ENCODE measurements around the gene RIIAD1. TPM values are rescaled to one million over a fixed set of nuclear protein-coding genes. Genes with fewer than 3 reads are reported as not detected.

RIIAD1 gene
- total and polyA plus RNA-seq, 8 donors, result 0.39 to 4.0 (median 1.7) TPM; not detected in 1

DNA sequence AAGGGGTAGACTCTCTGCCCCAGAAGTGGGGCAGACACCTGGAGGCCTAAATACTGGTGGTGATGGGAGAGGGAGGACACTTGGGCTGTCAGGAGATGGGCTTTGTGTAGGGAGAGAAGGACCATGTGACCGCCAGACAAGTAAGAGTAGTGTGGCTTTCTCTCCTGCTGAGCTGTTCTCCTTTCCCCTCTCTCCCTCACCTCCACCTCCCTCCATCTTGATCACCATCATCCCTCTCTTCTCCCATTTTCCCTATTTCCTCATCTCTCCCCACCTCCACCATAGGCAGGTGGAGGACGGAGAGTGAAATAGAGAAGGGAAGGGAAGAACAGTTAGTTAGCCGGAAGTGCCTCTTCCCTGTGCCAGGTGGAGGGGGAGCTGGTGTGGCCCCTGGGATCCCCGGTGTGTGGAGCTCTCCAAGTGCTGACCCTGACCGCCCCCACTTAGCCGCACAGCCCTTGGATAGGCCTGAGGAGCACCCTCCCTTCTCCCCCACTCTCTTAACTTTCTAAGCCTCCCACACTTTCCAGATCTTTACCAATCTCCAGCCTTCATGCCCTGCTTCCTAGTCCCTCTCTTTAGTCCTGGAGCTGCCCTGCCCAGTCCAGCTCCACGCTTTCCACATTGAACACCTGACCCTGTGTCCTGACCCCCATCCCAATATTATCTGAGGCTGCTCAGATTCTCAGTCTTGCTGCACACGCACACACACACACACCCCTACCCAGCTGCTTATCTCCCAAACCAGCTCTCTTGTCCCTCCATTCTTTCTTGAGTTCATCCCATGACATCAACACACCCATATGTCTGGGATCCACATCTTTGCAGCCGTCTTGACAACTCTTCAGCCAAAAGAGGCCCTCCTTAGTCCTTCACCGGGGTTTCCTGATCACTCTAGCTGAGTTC, 6.2 kb upstream of the RIIAD1 start:
- no peaks in the 10 kb centered on the region for H3K36me3 ChIP-seq
- H3K4me3 ChIP-seq, result no peak overlapping the region
- intact Hi-C loops (cut with DNase I), result no loop called here
- TF ChIP-seq, protein P1, sequence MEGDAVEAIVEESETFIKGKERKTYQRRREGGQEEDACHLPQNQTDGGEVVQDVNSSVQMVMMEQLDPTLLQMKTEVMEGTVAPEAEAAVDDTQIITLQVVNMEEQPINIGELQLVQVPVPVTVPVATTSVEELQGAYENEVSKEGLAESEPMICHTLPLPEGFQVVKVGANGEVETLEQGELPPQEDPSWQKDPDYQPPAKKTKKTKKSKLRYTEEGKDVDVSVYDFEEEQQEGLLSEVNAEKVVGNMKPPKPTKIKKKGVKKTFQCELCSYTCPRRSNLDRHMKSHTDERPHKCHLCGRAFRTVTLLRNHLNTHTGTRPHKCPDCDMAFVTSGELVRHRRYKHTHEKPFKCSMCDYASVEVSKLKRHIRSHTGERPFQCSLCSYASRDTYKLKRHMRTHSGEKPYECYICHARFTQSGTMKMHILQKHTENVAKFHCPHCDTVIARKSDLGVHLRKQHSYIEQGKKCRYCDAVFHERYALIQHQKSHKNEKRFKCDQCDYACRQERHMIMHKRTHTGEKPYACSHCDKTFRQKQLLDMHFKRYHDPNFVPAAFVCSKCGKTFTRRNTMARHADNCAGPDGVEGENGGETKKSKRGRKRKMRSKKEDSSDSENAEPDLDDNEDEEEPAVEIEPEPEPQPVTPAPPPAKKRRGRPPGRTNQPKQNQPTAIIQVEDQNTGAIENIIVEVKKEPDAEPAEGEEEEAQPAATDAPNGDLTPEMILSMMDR (IDR thresholded peaks at IDR 0.05), result no peak
- no peaks in the 10 kb centered on the region for H3K9me3 ChIP-seq
- H3K27ac ChIP-seq, result no peak overlapping the region
- H3K27me3 ChIP-seq, result peaks cover 17 to 76% of the 10 kb centered on the region in 2 donors
- DNase-seq, result no peak
- ATAC-seq, result no peak
- H3K4me1 ChIP-seq, result no peaks in the 10 kb centered on the region

DNA sequence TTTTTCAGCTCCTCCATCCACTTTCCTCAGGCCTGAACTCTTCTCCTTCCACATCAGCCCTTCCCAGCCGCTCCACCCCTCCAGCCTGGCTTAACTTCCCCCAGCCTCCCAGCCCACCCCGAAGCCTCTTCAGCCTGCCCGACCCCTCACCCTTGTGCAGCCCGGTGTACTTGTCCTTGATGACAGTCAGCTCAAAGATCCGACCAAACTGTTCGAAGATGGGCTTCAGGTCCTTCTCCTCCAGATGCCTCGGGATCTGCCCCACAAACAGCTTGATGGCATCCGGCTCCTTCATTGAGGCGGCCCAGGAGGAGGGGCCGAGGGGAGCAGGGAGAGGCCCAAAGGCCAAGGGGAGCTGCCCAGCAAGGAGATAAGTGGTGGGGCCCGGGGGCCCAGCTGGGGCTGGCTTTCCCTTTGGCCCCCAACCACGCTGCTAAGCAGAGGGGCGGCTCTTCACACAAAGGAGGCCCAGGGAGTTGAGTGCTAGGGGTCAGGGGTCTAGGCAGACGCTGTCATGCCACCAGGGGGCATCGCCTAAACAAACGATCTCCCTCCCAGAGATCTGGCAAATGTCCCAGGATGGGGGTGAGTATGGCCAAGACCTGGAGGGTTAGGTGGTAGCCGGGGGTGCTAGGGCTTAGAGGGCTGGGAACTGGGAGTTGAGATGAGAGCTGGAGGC, 5.5 kb upstream of the RIIAD1 start:
- DNase-seq (no peak), ATAC-seq (no peak)
- intact Hi-C loops (cut with DNase I), result no loop called here
- TF ChIP-seq, protein P1 (IDR thresholded peaks at IDR 0.05), result no peak
- Histone ChIP-seq H3K4me1 (peaks cover 5 to 7% of the 10 kb centered on the region in 2 donors), H3K9me3 (no peaks in the 10 kb centered on the region), H3K27ac (no peak overlapping the region), H3K4me3 (no peak overlapping the region), H3K36me3 (no peaks in the 10 kb centered on the region), H3K27me3 (peaks cover 17 to 84% of the 10 kb centered on the region in 2 donors)

DNA sequence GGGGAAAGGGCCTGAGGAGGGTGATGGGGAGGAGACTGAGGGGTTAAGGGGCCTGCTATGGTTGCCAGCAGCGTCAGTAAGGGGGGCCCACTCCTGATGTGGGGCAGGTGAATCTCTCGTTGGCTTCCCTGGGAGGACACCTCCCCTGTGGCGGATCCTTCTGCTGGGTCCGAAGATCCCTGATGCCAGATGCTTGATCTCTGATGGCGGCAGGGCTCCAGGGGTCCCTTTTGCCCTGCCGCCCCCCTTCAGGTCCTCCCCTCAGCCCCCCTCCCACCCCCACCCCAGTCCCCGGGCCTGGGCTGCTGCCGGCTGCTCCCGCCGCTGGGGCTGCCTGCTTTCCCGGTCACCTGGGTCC, 4.9 kb upstream of the RIIAD1 start:
- Histone ChIP-seq H3K4me3 (no peak overlapping the region), H3K4me1 (peaks cover 6 to 13% of the 10 kb centered on the region in 2 donors), H3K27me3 (peaks cover 17 to 88% of the 10 kb centered on the region in 2 donors), H3K36me3 (no peaks in the 10 kb centered on the region), H3K27ac (no peak overlapping the region), H3K9me3 (no peaks in the 10 kb centered on the region)
- ATAC-seq (no peak), DNase-seq (no peak)
- TF ChIP-seq, protein P1 (IDR thresholded peaks at IDR 0.05), result no peak
- intact Hi-C loops (cut with DNase I), result no loop called here

DNA sequence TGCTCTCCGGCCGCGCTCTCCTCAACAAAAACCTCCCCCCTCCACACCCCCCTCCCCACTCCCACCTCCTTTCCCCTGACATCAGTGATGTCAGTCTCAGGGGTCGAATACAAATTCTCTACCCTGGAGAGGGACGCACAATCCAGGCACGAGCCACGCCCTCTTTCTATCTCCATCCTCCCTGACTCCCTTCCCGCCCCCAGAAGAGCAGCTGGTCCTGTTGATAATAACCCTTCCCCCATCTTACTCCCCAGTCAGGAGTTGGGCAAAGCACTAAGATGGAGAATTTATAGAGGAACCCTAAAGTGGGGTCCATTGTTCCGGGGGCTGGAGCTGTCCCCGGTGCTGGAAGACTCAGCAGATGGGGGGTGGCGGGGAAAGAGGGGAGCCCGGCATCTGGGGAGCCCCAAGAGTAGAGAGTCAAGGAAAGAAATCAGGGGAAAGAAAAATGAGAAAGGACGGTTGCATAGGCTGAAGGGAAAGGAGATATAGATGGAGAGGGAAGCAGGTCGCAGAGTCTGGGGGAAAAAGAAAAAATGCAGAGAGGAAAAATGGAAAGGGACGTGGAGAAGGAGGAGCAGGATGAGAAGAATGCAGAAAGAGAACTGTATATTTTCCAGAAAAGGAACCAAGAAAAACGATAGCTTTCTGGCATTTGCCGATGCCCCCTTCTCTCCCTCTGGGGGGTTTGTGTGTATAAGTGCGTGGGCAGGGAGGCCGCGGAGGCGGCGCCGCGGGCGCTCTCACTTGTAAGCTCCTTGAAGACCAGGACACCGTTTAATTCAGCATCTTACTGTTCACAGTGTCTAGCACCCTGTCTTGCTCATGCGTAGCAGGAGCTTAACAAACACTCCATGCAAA, 4.3 kb upstream of the RIIAD1 start, which contains the start of gene CELF3:
Gene CELF3 (minus strand): TSS at position 33 of the 861 bp plus-strand sequence. CDS start 783 bp downstream, outside the sequence.
- no peak for ATAC-seq
- Histone ChIP-seq H3K9me3 (no peaks in the 10 kb centered on the region), H3K27ac (no peak within 1 kb of the TSS), H3K4me3 (no peak within 1 kb of the TSS), H3K36me3 (no peaks in the 10 kb centered on the region), H3K27me3 (peaks cover 17 to 92% of the 10 kb centered on the region in 2 donors), H3K4me1 (peaks cover 12 to 19% of the 10 kb centered on the region in 2 donors)
- TF ChIP-seq, protein P1 (IDR thresholded peaks at IDR 0.05), result no peak
- intact Hi-C loops (cut with DNase I), result no loop called here
- DNase-seq, result peak in 1 of 4 donors; percentile 28
